ENCODE data around the gene TUBB6.

The TUBB6 gene

DNA sequence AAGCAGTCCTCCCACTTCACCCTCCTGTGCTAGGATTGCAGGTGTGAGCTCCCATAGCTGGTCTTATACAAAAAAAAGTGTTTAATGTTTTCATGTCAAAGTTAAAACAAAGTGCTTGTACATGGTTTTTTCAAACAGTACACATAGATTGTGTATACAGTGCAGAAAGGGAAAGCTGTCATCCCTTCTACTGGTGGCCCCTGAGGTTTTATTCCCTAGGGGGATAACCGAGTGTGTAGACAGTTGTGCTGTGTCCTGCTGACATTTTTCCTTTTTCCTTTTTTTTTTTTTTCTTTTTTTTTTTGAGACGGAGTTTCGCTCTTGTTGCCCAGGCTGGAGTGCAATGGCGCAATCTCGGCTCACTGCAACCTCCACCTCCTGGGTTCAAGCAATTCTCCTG lies 10.8 kb downstream of the TUBB6 start:
- Histone ChIP-seq H3K9me3 (ENCODE audit: severe bottlenecking) (no peaks in the 10 kb centered on the region), H3K27ac (no peak overlapping the region), H3K27me3 (ENCODE audit: insufficient read depth, low read depth, severe bottlenecking) (no peaks in the 10 kb centered on the region), H3K4me3 (ENCODE audit: low read depth, low read length) (no peak overlapping the region), H3K36me3 (no peaks in the 10 kb centered on the region; the same call in none of the 2 replicates)
- DNase-seq: no peak
- TF ChIP-seq, protein P1, sequence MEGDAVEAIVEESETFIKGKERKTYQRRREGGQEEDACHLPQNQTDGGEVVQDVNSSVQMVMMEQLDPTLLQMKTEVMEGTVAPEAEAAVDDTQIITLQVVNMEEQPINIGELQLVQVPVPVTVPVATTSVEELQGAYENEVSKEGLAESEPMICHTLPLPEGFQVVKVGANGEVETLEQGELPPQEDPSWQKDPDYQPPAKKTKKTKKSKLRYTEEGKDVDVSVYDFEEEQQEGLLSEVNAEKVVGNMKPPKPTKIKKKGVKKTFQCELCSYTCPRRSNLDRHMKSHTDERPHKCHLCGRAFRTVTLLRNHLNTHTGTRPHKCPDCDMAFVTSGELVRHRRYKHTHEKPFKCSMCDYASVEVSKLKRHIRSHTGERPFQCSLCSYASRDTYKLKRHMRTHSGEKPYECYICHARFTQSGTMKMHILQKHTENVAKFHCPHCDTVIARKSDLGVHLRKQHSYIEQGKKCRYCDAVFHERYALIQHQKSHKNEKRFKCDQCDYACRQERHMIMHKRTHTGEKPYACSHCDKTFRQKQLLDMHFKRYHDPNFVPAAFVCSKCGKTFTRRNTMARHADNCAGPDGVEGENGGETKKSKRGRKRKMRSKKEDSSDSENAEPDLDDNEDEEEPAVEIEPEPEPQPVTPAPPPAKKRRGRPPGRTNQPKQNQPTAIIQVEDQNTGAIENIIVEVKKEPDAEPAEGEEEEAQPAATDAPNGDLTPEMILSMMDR (IDR thresholded peaks at IDR 0.05; ENCODE audit: low read depth, low read length): no peak

DNA sequence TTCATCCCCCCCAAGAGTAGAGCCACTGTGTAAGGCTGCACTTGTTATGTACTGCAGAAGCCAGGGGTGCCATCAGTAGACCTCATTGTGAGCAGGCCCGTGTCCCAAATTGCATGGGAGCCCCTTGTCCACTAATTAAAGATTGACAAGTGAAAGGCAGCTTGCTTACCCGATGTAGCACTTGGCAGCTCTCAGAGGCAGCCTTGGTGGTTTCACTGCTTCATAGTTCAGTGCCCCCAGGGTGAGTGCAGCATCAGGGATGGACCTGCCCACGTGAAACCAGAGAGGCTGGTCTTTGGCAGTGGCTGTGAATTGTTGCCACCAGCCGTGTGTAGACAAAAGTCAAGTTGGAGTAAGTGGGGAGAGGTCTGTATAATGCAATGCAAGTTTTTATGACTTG lies 13.3 kb downstream of the TUBB6 start:
- Histone ChIP-seq H3K27me3 (ENCODE audit: insufficient read depth, low read depth, severe bottlenecking) (no peaks in the 10 kb centered on the region), H3K27ac (no peak overlapping the region), H3K36me3 (peaks cover 16% of the 10 kb centered on the region), H3K9me3 (ENCODE audit: severe bottlenecking) (no peaks in the 10 kb centered on the region), H3K4me3 (ENCODE audit: low read depth, low read length) (no peak overlapping the region)
- no peak for DNase-seq
- TF ChIP-seq, protein P1 (IDR thresholded peaks at IDR 0.05; ENCODE audit: low read depth, low read length): no peak

DNA sequence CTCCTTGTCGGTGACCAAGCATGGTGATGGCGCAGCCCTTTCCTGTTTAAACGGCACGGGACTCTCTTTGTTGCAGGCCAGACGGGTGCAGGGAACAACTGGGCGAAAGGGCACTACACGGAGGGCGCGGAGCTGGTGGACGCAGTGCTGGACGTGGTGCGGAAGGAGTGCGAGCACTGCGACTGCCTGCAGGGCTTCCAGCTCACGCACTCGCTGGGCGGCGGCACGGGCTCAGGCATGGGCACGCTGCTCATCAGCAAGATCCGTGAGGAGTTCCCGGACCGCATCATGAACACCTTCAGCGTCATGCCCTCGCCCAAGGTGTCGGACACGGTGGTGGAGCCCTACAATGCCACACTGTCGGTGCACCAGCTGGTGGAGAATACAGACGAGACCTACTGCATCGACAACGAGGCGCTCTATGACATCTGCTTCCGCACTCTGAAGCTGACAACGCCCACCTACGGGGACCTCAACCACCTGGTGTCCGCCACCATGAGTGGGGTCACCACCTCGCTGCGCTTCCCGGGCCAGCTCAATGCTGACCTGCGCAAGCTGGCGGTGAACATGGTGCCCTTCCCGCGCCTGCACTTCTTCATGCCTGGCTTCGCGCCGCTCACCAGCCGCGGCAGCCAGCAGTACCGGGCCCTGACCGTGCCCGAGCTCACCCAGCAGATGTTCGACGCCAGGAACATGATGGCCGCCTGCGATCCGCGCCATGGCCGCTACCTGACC lies 17.1 kb downstream of the TUBB6 start:
- Histone ChIP-seq H3K27me3 (ENCODE audit: insufficient read depth, low read depth, severe bottlenecking) (no peaks in the 10 kb centered on the region), H3K36me3 (peaks cover 48% of the 10 kb centered on the region), H3K9me3 (ENCODE audit: severe bottlenecking) (no peaks in the 10 kb centered on the region), H3K4me3 (ENCODE audit: low read depth, low read length) (no peak overlapping the region), H3K27ac (no peak overlapping the region)
- TF ChIP-seq, protein P1 (IDR thresholded peaks at IDR 0.05; ENCODE audit: low read depth, low read length): no peak
- no peak for DNase-seq

DNA sequence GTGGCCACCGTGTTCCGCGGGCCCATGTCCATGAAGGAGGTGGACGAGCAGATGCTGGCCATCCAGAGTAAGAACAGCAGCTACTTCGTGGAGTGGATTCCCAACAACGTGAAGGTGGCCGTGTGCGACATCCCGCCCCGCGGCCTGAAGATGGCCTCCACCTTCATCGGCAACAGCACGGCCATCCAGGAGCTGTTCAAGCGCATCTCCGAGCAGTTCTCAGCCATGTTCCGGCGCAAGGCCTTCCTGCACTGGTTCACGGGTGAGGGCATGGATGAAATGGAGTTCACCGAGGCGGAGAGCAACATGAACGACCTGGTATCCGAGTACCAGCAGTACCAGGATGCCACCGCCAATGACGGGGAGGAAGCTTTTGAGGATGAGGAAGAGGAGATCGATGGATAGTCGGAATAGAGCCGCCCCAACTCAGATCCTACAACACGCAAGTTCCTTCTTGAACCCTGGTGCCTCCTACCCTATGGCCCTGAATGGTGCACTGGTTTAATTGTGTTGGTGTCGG lies 17.7 kb downstream of the TUBB6 start:
- no peaks in the 10 kb centered on the region for H3K27me3 ChIP-seq (ENCODE audit: insufficient read depth, low read depth, severe bottlenecking)
- no peak overlapping the region for H3K4me3 ChIP-seq (ENCODE audit: low read depth, low read length)
- H3K9me3 ChIP-seq (ENCODE audit: severe bottlenecking): no peaks in the 10 kb centered on the region
- no peak overlapping the region for H3K27ac ChIP-seq
- H3K36me3 ChIP-seq: peaks cover 48% of the 10 kb centered on the region
- no peak for DNase-seq
- TF ChIP-seq, protein P1 (IDR thresholded peaks at IDR 0.05; ENCODE audit: low read depth, low read length): no peak

DNA sequence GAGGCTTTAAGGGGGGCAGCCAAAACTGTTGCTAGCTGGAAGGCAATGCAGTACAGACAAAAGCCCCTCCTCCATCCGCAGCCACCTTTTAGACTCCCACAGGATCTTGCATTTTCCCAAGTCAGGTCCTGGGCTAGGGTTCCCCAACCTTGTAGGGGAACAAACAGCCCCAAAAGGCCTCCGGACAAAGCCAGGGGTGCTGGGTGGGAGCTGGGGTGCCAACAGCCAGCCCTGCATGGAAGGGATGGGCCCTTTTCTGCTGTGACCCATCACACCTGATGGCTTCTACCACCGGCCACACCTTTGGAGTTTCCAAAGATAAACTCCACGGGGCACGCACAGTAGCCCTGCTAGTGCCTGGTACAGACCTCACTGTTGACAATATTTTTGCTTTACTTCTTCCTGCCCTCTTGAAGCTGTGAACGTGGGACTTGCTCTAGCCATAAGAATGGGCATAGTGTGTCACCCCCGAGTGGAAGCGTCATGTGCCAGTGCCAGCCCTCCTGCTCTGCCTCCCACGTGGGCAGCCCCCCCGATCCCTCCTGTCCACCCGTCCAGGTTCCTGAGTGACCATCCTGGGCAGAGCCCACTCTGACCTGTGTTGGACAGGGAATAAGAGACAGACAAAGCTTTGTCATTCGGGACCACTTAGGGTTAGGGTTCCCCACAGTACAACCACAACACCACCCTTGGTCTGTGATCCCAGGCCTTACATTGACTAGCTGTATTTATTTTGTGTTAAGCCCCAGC lies 18.8 kb downstream of the TUBB6 start:
- no peak for DNase-seq
- Histone ChIP-seq H3K27ac (no peak overlapping the region), H3K27me3 (ENCODE audit: insufficient read depth, low read depth, severe bottlenecking) (no peaks in the 10 kb centered on the region), H3K36me3 (peaks cover 54% of the 10 kb centered on the region), H3K9me3 (ENCODE audit: severe bottlenecking) (no peaks in the 10 kb centered on the region), H3K4me3 (ENCODE audit: low read depth, low read length) (no peak overlapping the region)
- TF ChIP-seq, protein P1 (IDR thresholded peaks at IDR 0.05; ENCODE audit: low read depth, low read length): no peak

Measured in WERI-Rb-1 (cell line).